Astrocyte of the spinal cord (primary cell): Measurements from ENCODE around the gene LSR.
"Not testable (repeated sequence)": the region's sequence is repeated elsewhere in the genome, so short reads cannot be mapped to it uniquely, and the experiment has no call there.

Experiments used
- DNase-seq: peaks from one replicate; pipeline ENCODE4 v3.0.0; 2011; ENCODE audit warnings: low read depth, low spot score
- H3K4me3 ChIP-seq: 2 replicates; pipeline ENCODE4 v1.5.1; 2011; ENCODE audit warnings: low read depth, mild to moderate bottlenecking, low read length, moderate library complexity
- in situ Hi-C: cut with HindIII; loops from 2 replicates; pipeline ENCODE4 v1.10.0; 2017; ENCODE audit warnings: low sequenced_read_pairs
- TF ChIP-seq, protein P1 (sequence below): IDR thresholded peaks from 2 replicates; pipeline ENCODE4 v1.5.1; 2012; ENCODE audit warnings: low read depth, mild to moderate bottlenecking, low read length, inconsistent platforms

LSR gene

DNA sequence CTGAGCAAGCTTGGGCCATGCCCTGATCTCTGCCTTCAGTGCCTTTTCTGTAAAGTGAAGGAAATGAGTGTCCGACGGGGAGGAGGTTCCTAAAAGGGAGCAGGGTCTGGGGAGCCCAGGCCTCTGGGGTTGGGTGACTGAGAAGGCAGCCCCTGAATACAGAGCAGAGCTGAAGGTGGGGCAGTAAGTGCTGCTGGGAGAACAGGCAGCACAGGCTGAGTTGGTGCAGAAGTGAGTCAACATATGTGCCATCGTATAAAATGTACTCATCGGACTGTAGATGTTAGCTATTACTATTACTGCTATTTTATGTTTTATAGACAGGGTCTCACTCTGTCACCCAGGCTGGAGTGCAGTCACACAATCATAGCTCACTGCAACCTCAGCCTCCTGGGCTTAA lies 32.5 kb downstream of the LSR start:
- H3K4me3 ChIP-seq: no peak overlapping the region
- TF ChIP-seq, protein P1, sequence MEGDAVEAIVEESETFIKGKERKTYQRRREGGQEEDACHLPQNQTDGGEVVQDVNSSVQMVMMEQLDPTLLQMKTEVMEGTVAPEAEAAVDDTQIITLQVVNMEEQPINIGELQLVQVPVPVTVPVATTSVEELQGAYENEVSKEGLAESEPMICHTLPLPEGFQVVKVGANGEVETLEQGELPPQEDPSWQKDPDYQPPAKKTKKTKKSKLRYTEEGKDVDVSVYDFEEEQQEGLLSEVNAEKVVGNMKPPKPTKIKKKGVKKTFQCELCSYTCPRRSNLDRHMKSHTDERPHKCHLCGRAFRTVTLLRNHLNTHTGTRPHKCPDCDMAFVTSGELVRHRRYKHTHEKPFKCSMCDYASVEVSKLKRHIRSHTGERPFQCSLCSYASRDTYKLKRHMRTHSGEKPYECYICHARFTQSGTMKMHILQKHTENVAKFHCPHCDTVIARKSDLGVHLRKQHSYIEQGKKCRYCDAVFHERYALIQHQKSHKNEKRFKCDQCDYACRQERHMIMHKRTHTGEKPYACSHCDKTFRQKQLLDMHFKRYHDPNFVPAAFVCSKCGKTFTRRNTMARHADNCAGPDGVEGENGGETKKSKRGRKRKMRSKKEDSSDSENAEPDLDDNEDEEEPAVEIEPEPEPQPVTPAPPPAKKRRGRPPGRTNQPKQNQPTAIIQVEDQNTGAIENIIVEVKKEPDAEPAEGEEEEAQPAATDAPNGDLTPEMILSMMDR: no peak
- no peak for DNase-seq
- in situ Hi-C loops: no loop called here

DNA sequence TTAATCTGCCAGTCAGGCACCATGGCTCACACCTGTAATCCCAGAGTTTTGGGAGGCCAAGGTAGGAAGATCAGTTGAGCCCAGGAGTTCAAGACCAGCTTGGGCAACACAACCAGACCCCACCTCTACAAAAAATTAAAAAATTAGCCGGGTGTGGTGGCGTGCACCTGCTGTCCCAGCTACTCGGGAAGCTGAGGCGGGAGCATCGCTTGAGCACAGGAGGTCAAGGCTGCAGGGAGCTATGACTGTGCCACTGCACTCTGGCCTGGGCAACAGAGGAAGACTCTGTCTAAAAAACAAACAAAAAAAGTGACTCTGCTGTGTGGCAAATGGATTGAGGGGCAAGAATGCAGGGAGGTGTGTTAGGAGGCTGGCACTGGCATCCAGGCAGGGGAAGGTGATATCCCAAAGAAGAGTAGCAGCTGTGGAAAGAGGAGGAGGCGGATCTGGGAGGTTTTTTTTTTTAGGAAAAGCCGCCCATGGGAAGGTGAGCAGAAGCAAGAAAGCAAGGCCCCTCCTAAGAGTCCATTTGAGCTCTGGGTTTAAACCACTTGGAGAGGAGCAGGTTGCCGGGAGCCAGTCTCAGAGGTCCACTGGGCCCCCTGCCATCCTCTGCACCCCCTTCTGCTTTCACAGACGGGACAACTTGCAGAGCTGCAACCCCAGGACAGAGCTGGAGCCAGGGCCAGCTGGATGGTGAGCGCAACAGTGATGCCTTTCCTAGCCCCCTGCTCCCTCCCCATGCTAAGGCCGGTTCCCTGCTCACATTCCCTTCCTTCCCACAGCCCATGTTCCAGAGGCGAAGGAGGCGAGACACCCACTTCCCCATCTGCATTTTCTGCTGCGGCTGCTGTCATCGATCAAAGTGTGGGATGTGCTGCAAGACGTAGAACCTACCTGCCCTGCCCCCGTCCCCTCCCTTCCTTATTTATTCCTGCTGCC lies 35.6 kb downstream of the LSR start:
- TF ChIP-seq, protein P1: no peak
- in situ Hi-C loops: no loop called here
- DNase-seq: no peak

DNA sequence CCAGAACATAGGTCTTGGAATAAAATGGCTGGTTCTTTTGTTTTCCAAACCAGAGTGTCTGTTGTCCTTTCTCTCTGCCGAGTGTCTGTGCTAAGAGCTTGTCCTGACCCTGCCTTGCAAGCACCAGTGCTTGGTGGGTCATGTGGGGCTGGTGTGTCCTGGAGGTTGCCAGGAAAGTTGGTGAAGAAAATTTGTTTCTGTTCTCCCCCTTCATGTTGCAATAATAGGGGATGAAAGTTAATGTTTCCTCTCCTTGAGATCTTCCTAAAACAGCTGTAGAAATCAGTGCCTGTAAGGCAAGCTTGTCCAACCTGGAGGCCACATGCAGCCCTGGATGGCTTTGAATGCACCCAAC lies 36.3 kb downstream of the LSR start:
- DNase-seq: no peak
- TF ChIP-seq, protein P1: no peak
- in situ Hi-C loops: no loop called here
- H3K4me3 ChIP-seq: no peak overlapping the region

More for the DNA sequence above, 35.6 kb downstream of the LSR start:
- no peak overlapping the region for H3K4me3 ChIP-seq

DNA sequence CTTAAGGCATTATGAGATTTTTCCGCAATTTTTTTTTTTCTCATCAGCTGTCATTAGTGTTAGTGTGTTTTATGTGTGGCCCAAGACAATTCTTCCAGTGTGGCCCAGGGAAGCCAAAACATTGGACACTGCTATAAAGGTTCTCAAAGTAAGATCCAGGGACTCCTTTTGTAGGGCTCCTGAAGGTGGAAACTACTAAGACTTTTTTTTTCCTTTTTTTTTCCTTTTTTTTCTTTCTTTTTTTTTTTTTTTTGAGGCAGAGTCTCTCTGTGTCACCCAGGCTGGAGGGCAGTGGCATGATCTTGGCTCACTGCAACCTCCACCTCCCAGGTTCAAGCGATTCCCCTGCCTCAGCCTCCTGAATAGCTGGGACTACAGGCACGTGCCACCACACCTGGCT lies 36.7 kb downstream of the LSR start:
- in situ Hi-C loops, H3K4me3 ChIP-seq, DNase-seq: not testable (repeated sequence)

DNA sequence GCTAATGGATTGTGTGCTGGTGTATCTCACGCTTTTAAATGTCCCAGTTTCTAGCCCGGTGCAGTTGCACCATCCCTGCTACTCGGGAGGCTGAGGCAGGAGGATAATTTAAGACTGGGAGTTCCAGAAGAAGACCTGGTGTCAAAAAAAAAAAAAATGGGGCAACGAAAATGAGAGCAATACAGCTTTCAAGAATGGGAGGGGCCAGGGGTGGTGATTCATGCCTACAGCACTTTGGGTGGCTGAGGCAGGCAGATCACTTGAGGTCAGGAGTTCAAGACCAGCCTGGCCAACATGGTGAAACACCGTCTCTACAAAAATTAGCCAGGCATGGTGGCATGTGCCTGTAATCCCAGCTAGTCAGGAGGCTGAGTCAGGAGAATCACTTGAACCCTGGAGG lies 37.3 kb downstream of the LSR start:
- DNase-seq, H3K4me3 ChIP-seq, in situ Hi-C loops: not testable (repeated sequence)

DNA sequence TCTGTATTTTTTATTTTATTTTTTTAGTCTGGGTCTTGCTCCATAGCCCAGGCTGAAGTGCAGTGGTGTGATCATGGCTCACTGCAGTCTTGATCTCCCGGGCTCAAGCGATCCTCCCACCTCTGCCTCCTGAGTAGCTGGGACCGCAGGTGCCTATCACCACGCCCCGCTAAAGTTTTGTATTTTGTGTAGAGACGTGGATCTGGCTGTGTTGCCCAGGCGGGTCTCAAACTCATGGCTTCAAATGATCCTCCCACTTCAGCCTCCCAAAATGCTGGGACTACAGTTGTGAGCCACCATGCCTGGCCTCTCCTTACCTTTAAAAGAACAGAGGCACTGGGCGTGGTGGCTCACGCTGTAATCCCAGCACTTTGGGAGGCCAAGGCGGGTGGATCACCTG lies 38.9 kb downstream of the LSR start:
- TF ChIP-seq, protein P1: no peak
- in situ Hi-C loops: no loop called here
- no peak overlapping the region for H3K4me3 ChIP-seq
- no peak for DNase-seq

DNA sequence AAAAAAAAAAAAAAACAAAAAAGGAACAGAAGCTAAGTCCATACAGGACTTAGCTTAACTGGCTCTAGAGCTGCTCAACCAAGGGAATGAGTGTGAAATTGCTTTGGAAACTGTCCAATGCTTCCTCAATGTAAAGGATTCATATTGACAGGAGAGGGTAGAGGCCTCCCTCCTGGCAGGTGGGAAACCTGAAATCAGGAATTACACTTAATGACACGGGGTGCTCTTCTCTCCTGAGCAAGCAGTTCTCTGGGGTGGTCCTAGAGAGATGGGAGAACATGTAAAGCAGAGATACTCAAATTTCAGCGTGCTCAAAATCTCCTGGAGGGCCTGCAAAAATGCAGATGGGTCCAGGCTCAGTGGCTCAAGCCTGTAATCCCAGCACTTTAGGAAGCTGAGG lies 39.5 kb downstream of the LSR start:
- in situ Hi-C loops: no loop called here
- TF ChIP-seq, protein P1: no peak

More for the DNA sequence above, 39.5 kb downstream of the LSR start:
- no peak overlapping the region for H3K4me3 ChIP-seq
- DNase-seq: no peak
